GM18507 (cell line): ENCODE results near the gene MYO5A.
"Not testable (repeated sequence)": the region's sequence is repeated elsewhere in the genome, so short reads cannot be mapped to it uniquely, and the experiment has no call there.

Experiments used
- DNase-seq: peaks from one replicate; pipeline ENCODE4 v3.0.0; 2011; ENCODE audit warnings: low read depth; ENCODE audit not compliant: insufficient read length; ENCODE audit errors: extremely low spot score
- FAIRE-seq: peaks from 2 replicates; lab custom pipeline; 2011; peaks lifted over from hg19 to GRCh38; lab: Jason Lieb, UNC

MYO5A gene

GRCh38 chr15:52511084-52511483 is 17.6 kb downstream of the MYO5A start:
- no peak for DNase-seq
- no peak for FAIRE-seq

DNA sequence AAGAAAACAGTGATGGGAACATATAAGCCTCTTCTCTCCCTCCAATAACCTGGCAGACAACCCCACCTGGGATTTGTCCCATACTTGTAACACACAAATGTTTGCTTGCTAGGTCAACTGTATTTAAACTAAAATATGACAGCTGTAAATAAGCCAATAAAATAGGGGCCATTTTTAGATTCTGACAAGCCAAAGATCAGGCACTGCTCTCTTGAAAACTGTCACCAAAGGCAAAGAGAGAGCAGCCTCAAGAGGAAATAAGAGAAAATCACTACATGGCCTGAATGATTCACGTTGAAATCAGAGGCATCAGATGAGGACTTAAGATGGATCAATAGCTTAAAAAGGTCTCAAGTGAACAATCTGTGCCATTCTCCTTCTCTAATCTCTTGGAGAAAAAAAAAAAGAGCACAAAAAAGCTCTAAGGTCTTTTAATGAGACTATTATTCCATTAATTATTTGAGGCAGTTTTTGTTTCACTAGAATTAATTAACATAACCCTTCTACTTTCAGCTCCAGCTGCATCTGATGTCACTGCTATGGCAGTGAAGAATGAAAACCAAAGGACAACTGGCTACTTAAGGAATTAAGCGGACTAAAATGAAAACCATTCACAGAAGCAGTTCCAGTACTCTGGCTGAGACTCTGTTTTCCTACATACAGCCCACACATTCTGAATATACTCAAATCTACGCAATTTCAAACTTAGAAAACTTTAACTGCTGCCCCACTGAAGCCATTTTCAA is 19.0 kb downstream of the MYO5A start:
- DNase-seq (no peak), FAIRE-seq (no peak)

GRCh38 chr15:52506549-52506948 is 22.1 kb downstream of the MYO5A start:
- no peak for DNase-seq

GRCh38 chr15:52505151-52505550 is 23.5 kb downstream of the MYO5A start:
- FAIRE-seq: no peak
- no peak for DNase-seq

More at GRCh38 chr15:52506549-52506948, 22.1 kb downstream of the MYO5A start:
- no peak for FAIRE-seq

DNA sequence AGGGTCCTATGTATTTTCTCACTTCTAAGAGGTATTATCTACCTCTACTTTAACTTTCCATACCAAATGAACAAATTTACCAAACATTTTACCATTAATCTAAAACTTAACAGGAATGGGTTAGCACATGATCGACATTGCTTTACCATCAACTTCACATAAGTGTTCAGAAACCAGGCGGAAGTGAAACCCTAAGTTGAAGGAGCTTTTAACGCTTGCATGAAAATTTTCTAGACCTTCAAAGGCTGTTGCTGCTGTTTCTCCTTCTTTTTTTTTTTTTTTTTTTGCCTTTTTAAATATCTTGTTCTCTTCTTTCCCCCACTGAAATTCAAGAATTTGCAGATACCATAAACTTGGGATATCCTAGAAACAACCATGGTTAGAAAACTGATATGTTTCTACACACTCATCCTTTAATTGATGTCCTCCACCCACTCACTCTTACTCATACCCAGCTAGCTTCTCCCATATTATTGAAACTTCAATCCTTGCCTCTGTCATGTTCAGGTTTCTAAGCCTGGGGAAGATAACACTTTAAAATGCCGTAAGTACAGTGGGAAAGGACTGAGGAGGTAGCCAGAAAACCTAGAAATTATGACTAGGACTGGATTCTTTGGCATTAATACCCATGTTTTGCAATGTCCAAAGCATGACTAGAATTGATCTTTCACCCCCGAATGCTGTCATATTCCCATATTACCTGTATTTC is 24.7 kb downstream of the MYO5A start:
- peak; percentile 84 for FAIRE-seq
- no peak for DNase-seq

GRCh38 chr15:52502608-52503007 is 26.1 kb downstream of the MYO5A start:
- FAIRE-seq (no peak), DNase-seq (no peak)

DNA sequence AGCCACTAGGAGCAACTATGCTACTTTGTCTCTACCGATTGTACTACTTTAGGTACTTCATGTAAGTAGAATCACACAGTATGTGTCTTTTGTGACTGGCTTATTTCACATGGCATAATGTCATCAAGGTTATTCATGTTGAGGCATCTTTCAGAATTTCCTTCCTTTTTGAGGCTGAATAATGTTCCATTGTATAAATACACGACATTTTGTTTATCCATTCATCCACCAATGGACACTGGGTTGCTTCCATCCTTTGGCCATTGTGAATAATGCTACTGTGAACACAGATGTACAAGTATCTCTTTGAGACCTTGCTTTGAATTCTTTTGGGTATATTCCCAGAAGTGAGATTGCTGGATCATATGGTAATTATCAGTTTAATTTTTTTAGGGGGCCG is 29.2 kb downstream of the MYO5A start:
- DNase-seq (no peak), FAIRE-seq (no peak)

GRCh38 chr15:52498706-52499105 is 30.0 kb downstream of the MYO5A start:
- DNase-seq: no peak
- no peak for FAIRE-seq

DNA sequence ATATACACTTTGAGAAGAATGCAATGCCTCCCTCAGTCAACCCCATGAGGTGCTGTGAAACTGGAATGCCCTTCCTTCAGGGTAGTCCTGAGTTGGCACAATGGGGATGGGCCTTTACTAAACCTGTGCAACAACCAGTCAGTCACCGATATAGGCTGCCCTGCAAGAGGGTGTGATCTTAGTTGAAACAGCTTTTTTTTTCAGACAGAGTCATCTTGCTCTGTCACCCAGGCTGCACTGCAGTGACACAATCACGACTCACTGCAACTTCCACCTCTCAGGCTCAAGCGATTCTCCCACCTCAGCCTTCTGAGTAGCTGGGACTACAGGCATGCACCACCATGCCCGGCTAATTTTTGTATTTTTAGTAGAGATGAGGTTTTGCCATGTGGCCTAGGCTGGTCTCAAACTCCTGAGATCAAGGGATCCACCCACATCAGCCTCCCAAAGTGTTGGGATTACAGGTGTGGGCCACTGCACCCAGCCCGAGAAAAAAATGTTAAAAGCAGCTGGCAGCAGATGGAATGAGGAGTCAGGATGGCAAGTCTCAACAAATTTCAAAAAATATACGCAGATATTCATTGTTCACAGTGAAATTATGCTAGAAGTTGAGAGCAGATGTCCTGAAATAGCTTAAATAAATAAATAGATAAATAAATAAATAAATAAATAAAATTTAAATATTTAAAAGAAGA is 31.8 kb downstream of the MYO5A start:
- DNase-seq (no peak), FAIRE-seq (no peak)

DNA sequence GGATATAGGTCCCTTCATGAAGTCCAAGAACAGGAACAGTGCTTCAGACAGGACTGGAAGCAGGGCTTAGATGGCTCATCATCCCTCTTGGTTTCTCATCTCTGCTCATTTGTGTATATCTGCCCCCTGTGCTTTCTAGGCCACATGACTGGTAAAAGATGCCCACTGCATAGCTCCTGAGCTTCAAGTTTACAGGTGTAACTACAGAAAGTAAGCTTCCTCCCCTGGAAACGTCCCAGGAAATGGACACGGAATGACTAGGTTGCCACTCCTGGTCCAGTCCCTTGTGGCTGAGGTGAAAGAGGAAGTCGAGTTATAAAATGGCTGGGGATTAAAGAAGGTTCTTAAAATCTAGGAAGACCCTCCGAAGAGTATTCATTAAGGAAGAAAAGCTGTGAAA is 32.5 kb downstream of the MYO5A start:
- no peak for FAIRE-seq
- no peak for DNase-seq

- DNase-seq (no peak), FAIRE-seq (no peak)
These were observed 33.6 kb downstream of the MYO5A start for GRCh38 chr15:52495125-52495524.

GRCh38 chr15:52493968-52494367 is 34.7 kb downstream of the MYO5A start:
- no peak for FAIRE-seq
- DNase-seq: no peak

- DNase-seq (no peak), FAIRE-seq (no peak)
These were observed 36.5 kb downstream of the MYO5A start for GRCh38 chr15:52492132-52492531.

DNA sequence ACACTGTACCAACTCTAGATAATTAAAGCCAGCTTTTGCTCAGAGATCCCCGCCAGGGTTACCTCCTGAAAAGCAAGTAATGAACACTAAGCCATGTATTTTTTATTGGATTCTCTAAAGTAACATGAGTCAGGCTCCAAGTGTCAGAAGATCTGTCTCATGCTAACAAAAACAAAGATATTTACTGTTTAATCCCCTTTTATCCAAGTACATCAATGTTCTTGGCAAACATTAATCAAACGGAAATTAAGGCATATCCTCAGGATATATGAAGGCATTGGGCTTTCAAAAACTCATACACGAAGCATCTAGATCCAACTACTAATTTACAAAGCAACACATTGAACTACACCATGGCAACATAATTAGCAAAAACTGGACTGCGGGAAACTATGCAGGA is 37.2 kb downstream of the MYO5A start:
- DNase-seq (no peak), FAIRE-seq (no peak)

DNA sequence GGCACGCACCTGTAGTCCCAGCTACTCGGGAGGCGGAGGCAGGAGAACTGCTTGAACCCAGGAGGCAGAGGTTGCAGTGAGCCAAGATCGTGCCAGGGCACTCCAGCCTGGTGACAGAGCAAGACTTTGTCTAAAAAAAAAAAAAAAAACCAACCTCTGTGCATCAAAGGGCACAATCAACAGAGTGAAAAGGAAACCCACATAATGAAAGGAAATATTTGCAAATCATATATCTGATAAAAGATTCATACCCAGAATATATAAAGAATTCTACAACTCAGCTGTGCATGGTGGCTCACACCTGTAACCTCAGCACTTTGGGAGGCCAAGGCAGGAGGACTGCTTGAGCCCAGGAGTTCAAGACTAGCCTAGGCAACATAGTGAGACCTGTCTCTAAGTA is 39.2 kb downstream of the MYO5A start:
- FAIRE-seq, DNase-seq: not testable (repeated sequence)

GRCh38 chr15:52488830-52489229 is 39.9 kb downstream of the MYO5A start:
- DNase-seq: no peak
- FAIRE-seq: peak; percentile 26

DNA sequence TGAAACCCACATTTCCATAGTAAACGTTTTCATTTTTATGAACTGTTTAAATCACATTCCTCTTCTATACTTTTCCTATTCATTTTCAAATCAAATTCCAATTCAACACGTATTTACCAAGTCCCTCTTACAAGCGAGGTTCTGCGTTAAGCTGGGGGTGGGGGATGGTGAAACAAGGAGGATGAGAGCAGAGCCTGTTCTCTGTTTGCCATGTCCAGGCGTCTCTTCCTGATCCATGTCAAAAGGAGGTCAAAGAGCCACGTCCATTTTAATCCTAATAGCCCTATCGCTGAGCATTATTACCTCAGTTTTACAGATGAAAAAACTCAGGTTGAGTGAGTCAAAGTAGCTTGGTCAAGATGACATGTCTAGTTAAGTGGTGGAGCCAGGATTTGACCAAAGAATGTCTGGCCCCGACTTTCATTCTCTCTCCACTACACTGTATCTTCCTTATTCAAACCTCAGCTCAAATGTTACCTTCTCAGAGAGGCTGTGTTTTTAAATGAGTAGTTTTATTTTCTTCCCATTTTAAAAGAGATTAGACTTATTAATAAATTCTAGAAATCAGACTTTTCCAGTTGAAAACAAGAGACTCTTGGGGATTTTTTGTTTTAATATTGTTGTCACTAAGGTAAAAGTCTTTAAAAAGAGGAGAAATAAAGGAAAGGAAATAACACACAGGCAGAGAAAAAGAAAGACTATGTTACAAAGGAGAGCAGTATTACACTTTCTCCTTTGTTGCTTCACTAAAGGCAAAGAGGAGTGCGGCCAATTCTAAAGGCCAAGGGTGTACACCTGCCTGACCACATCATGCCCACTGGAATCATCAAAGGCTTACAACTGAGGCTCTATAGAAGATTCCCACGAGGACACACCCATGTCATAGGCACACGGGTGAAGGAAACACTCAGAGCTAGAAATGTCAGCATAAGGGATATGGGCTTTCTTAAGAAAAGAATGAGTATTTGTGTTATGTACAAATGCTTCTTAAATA is 42.4 kb downstream of the MYO5A start:
- DNase-seq (no peak), FAIRE-seq (no peak)

- DNase-seq: no peak
- no peak for FAIRE-seq
These were observed 43.4 kb downstream of the MYO5A start for GRCh38 chr15:52485290-52485689.

GRCh38 chr15:52483707-52484106 is 45.0 kb downstream of the MYO5A start:
- DNase-seq (no peak), FAIRE-seq (no peak)
